ENCODE measurements around the gene SMIM26.
"Not testable (repeated sequence)": the region's sequence is repeated elsewhere in the genome, so short reads cannot be mapped to it uniquely, and the experiment has no call there.

SMIM26 gene, protein sequence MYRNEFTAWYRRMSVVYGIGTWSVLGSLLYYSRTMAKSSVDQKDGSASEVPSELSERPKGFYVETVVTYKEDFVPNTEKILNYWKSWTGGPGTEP

DNA sequence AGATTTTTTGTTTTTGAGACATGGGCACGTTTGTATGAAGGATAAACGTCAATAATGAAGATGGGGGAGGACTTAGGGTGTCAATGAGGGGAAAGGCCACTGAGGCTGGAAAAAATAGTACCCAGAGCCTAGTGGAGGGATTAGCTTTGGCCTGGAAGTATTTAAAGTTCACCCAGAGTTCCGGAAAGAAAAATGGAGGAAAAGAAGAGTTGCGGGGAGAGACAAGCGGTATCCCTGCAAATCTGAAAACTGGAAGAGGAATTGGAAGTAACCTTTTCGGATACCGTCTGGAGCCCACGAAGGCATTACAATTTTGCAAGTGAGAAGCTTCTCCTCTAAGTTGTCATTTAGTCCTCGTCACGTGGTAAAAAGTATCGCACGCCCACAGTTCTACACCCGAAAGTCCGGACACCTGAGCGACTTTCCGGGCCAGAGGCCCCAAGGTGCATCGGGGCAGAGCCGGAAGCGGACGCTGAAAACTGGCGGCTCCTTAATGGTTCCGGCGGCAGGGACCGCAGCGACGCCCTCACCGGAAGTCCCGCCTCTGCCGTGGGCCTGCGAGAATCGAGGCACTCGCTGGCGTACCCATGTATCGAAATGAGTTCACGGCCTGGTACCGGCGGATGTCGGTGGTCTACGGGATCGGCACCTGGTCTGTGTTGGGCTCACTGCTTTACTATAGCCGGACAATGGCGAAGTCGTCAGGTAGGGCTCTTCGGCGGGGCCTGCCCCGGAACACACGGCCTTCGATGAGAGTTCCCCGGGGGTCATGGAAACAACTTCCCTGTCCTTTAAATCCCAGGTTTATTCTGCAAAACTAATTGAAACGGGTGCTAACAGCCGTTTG is at the start of gene SMIM26:
SMIM26 (plus strand) TSS at position 541 of the 847 bp plus-strand sequence; CDS start at position 588, 47 bp downstream.
- peak within 1 kb of the TSS; percentile 95 for H3K27ac ChIP-seq (ENCODE audit: low read depth, low read length)
- H3K36me3 ChIP-seq (ENCODE audit: control insufficient read depth, insufficient read depth, low read length): peaks cover 6% of the 10 kb centered on the region
- H3K4me3 ChIP-seq (ENCODE audit: low read length): peak within 1 kb of the TSS; percentile 99
- H3K4me1 ChIP-seq (ENCODE audit: control insufficient read depth, insufficient read depth, low read length): peaks cover 4% of the 10 kb centered on the region
- H3K27me3 ChIP-seq (ENCODE audit: control insufficient read depth, insufficient read depth, low read length): no peaks in the 10 kb centered on the region
- peak within 1 kb of the TSS; percentile 99 for H3K9ac ChIP-seq (ENCODE audit: low read length)

DNA sequence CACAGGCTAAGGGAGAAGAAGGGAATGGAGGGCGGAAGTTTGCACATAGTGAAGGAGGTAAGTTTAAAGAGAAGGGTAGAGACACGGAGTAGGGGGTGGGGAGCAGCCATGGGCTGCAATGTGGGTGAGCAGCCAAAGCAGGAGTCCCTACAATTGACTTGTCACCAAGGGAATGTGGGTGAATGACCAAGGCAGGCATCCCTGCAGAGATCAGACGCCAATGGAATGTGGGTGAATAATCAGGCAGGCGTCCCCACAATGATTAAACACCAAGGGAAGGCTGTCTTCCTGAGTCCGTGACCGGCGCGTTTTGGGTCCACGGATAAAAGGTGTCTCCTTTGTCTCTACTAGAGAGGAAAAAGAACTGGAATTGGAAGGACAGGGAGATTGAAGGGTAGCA is 45.2 kb upstream of the SMIM26 start:
- not testable (repeated sequence) for H3K36me3 ChIP-seq (ENCODE audit: control insufficient read depth, insufficient read depth, low read length); H3K4me1 ChIP-seq (ENCODE audit: control insufficient read depth, insufficient read depth, low read length); H3K27ac ChIP-seq (ENCODE audit: low read depth, low read length); H3K27me3 ChIP-seq (ENCODE audit: control insufficient read depth, insufficient read depth, low read length); H3K9ac ChIP-seq (ENCODE audit: low read length); H3K4me3 ChIP-seq (ENCODE audit: low read length)

DNA sequence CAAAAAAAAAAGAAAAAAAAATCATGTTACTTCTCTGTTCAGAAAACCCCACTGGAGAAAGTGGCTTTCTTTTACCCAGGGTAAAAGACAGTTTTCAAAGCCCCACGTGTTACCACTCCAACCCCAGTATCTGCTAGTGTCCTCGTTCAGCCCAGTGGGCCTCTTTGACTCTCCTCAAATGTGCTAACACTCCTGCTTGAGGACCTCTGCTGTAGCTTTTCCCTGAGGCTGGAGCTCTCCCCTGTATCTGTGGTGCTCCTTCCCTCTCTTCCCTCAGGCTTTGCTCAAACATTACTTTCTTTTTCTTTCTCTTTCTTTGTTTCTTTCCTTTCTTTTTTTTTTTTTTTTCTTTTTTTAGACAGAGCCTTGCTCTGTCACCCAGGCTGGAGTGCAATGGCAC is 44.2 kb upstream of the SMIM26 start:
- no peak overlapping the region for H3K9ac ChIP-seq (ENCODE audit: low read length)
- no peak overlapping the region for H3K4me3 ChIP-seq (ENCODE audit: low read length)
- no peaks in the 10 kb centered on the region for H3K27me3 ChIP-seq (ENCODE audit: control insufficient read depth, insufficient read depth, low read length)
- no peaks in the 10 kb centered on the region for H3K4me1 ChIP-seq (ENCODE audit: control insufficient read depth, insufficient read depth, low read length)
- no peak overlapping the region for H3K27ac ChIP-seq (ENCODE audit: low read depth, low read length)
- H3K36me3 ChIP-seq (ENCODE audit: control insufficient read depth, insufficient read depth, low read length): peaks cover 3% of the 10 kb centered on the region

GRCh38 chr20:18524646-18525045 is 42.6 kb upstream of the SMIM26 start:
- Histone ChIP-seq H3K4me1 (ENCODE audit: control insufficient read depth, insufficient read depth, low read length) (no peaks in the 10 kb centered on the region), H3K27me3 (ENCODE audit: control insufficient read depth, insufficient read depth, low read length) (no peaks in the 10 kb centered on the region), H3K36me3 (ENCODE audit: control insufficient read depth, insufficient read depth, low read length) (peaks cover 6% of the 10 kb centered on the region), H3K9ac (ENCODE audit: low read length) (no peak overlapping the region), H3K4me3 (ENCODE audit: low read length) (no peak overlapping the region), H3K27ac (ENCODE audit: low read depth, low read length) (no peak overlapping the region)

- H3K27ac ChIP-seq (ENCODE audit: low read depth, low read length); H3K4me3 ChIP-seq (ENCODE audit: low read length); H3K36me3 ChIP-seq (ENCODE audit: control insufficient read depth, insufficient read depth, low read length); H3K27me3 ChIP-seq (ENCODE audit: control insufficient read depth, insufficient read depth, low read length); H3K4me1 ChIP-seq (ENCODE audit: control insufficient read depth, insufficient read depth, low read length); H3K9ac ChIP-seq (ENCODE audit: low read length): not testable (repeated sequence)
Observed at GRCh38 chr20:18526761-18527160, 40.5 kb upstream of the SMIM26 start.

DNA sequence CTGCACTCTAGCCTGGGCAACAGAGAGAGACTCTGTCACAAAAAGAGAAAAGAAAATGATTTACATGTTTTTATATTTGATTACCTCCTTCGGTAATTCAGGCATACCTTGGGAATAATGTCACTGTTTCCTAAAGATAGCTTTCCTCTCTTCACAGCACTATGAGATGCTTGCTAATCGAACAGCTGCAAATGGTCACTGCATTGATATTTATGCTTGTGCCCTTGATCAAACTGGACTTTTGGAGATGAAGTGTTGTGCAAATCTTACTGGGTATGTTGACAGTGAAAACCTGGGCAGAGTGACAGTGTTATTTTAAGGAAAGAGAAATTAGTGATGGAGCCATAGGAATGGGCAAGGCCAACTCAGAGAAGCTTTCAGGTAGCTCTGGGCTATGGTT is 39.9 kb upstream of the SMIM26 start:
- H3K27me3 ChIP-seq (ENCODE audit: control insufficient read depth, insufficient read depth, low read length): no peaks in the 10 kb centered on the region
- H3K4me3 ChIP-seq (ENCODE audit: low read length): no peak overlapping the region
- no peaks in the 10 kb centered on the region for H3K4me1 ChIP-seq (ENCODE audit: control insufficient read depth, insufficient read depth, low read length)
- no peak overlapping the region for H3K9ac ChIP-seq (ENCODE audit: low read length)
- no peak overlapping the region for H3K27ac ChIP-seq (ENCODE audit: low read depth, low read length)
- H3K36me3 ChIP-seq (ENCODE audit: control insufficient read depth, insufficient read depth, low read length): peaks cover 9% of the 10 kb centered on the region

- Histone ChIP-seq H3K4me3 (ENCODE audit: low read length) (no peak overlapping the region), H3K4me1 (ENCODE audit: control insufficient read depth, insufficient read depth, low read length) (no peaks in the 10 kb centered on the region), H3K36me3 (ENCODE audit: control insufficient read depth, insufficient read depth, low read length) (peaks cover 13% of the 10 kb centered on the region), H3K27me3 (ENCODE audit: control insufficient read depth, insufficient read depth, low read length) (no peaks in the 10 kb centered on the region), H3K27ac (ENCODE audit: low read depth, low read length) (no peak overlapping the region), H3K9ac (ENCODE audit: low read length) (no peak overlapping the region)
Observed at GRCh38 chr20:18527836-18528235, 39.4 kb upstream of the SMIM26 start.

- Histone ChIP-seq H3K36me3 (ENCODE audit: control insufficient read depth, insufficient read depth, low read length) (peaks cover 22% of the 10 kb centered on the region), H3K4me1 (ENCODE audit: control insufficient read depth, insufficient read depth, low read length) (no peaks in the 10 kb centered on the region), H3K27ac (ENCODE audit: low read depth, low read length) (no peak overlapping the region), H3K27me3 (ENCODE audit: control insufficient read depth, insufficient read depth, low read length) (no peaks in the 10 kb centered on the region), H3K4me3 (ENCODE audit: low read length) (no peak overlapping the region), H3K9ac (ENCODE audit: low read length) (no peak overlapping the region)
Observed at GRCh38 chr20:18529041-18529440, 38.2 kb upstream of the SMIM26 start.

- no peak overlapping the region for H3K4me3 ChIP-seq (ENCODE audit: low read length)
- no peak overlapping the region for H3K9ac ChIP-seq (ENCODE audit: low read length)
- H3K4me1 ChIP-seq (ENCODE audit: control insufficient read depth, insufficient read depth, low read length): no peaks in the 10 kb centered on the region
- H3K27ac ChIP-seq (ENCODE audit: low read depth, low read length): no peak overlapping the region
- H3K36me3 ChIP-seq (ENCODE audit: control insufficient read depth, insufficient read depth, low read length): peaks cover 24% of the 10 kb centered on the region
- H3K27me3 ChIP-seq (ENCODE audit: control insufficient read depth, insufficient read depth, low read length): no peaks in the 10 kb centered on the region
Observed at GRCh38 chr20:18532626-18533025, 34.6 kb upstream of the SMIM26 start.

- no peaks in the 10 kb centered on the region for H3K27me3 ChIP-seq (ENCODE audit: control insufficient read depth, insufficient read depth, low read length)
- H3K36me3 ChIP-seq (ENCODE audit: control insufficient read depth, insufficient read depth, low read length): peaks cover 24% of the 10 kb centered on the region
- no peaks in the 10 kb centered on the region for H3K4me1 ChIP-seq (ENCODE audit: control insufficient read depth, insufficient read depth, low read length)
- H3K27ac ChIP-seq (ENCODE audit: low read depth, low read length): no peak overlapping the region
- no peak overlapping the region for H3K9ac ChIP-seq (ENCODE audit: low read length)
- no peak overlapping the region for H3K4me3 ChIP-seq (ENCODE audit: low read length)
Observed at GRCh38 chr20:18533491-18533890, 33.7 kb upstream of the SMIM26 start.

DNA sequence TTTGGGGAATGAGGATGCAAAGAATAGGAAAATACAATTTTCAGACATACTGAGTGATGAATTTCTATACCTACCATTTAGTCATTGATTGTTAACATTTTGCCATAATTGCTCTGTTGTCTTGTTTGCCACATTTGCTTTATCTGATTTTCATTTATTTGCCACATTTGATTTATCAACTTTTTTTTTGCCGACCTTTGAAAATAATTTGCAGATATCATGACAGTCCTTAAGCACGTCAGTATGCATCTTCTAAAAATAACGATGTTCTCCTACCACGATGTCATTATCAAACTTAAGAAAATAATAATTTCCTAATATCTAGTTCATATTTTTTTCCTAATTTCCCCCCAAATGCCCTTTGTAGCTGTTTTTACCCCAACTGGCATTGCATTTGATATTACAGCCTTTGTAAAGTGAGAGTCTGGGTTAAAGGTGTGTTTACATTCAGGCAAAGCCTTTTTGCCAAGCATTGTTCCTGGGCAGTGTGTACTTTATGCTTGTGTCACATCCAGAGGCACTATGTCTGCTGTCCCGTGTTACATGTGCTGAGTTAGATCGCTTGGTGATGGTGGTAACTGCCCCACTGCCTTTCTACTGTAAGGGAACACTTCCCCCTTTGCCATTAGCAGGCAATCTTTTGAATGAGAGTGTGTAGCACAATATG is 33.1 kb upstream of the SMIM26 start:
- Histone ChIP-seq H3K4me3 (ENCODE audit: low read length) (no peak overlapping the region), H3K27me3 (ENCODE audit: control insufficient read depth, insufficient read depth, low read length) (no peaks in the 10 kb centered on the region), H3K4me1 (ENCODE audit: control insufficient read depth, insufficient read depth, low read length) (no peaks in the 10 kb centered on the region), H3K36me3 (ENCODE audit: control insufficient read depth, insufficient read depth, low read length) (peaks cover 22% of the 10 kb centered on the region), H3K27ac (ENCODE audit: low read depth, low read length) (no peak overlapping the region), H3K9ac (ENCODE audit: low read length) (no peak overlapping the region)

- Histone ChIP-seq H3K27ac (ENCODE audit: low read depth, low read length) (no peak overlapping the region), H3K4me1 (ENCODE audit: control insufficient read depth, insufficient read depth, low read length) (no peaks in the 10 kb centered on the region), H3K4me3 (ENCODE audit: low read length) (no peak overlapping the region), H3K9ac (ENCODE audit: low read length) (no peak overlapping the region), H3K36me3 (ENCODE audit: control insufficient read depth, insufficient read depth, low read length) (peaks cover 20% of the 10 kb centered on the region), H3K27me3 (ENCODE audit: control insufficient read depth, insufficient read depth, low read length) (no peaks in the 10 kb centered on the region)
Observed at GRCh38 chr20:18537651-18538050, 29.6 kb upstream of the SMIM26 start.

Data from rectal smooth muscle tissue (tissue), 1 donor.